GM19395 (cell line): ENCODE data around the gene NKX2-2.

Source experiments
- ATAC-seq: cut with Tn5 transposase; IDR thresholded peaks from one replicate; pipeline ENCODE4 v1.9.1; 2021; ENCODE audit warnings: mild to moderate bottlenecking, moderate library complexity; ENCODE audit not compliant: unreplicated experiment

NKX2-2 gene

DNA sequence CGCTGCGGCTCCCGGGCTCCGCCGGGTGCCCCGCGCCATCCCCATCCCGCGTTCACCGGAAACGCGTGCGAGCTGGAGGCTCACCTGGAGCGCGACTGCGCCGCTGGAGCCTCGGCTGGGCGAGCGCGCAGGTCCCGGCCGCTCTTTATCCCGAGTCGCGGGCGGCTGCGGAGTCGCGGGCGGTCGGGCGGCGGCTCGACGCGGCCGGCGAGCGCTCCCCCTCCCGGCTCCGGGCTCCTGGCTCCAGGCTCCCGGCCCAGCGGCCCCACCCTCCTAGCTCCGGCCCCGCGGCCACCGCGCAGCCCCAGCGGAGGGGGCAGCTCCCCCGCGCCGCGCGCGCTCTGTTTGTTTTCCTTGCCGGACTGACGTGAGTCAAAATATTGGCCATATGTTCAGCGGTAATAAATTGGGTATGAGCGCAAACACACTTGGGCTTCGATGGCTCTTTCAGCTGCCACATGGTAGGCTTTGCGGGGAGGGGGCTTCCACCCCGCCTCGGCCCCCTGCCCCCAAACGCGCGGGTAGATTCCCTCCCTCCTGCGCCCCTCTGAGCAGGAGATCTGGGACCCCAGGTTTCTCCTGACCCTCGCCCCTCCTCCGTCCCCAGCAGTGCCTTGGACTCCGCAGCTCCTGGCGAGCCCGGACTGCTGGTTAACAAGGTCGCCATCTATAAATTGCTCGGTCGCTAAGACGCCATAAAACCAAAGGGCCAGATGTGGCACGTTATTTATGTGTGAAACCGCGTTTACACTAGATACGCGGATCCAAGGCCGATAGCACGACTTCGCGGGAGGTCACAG is 8.8 kb upstream of the NKX2-2 start:
- no peak for ATAC-seq

GRCh38 chr20:21521596-21522480 is 8.0 kb upstream of the NKX2-2 start:
- ATAC-seq: no peak

DNA sequence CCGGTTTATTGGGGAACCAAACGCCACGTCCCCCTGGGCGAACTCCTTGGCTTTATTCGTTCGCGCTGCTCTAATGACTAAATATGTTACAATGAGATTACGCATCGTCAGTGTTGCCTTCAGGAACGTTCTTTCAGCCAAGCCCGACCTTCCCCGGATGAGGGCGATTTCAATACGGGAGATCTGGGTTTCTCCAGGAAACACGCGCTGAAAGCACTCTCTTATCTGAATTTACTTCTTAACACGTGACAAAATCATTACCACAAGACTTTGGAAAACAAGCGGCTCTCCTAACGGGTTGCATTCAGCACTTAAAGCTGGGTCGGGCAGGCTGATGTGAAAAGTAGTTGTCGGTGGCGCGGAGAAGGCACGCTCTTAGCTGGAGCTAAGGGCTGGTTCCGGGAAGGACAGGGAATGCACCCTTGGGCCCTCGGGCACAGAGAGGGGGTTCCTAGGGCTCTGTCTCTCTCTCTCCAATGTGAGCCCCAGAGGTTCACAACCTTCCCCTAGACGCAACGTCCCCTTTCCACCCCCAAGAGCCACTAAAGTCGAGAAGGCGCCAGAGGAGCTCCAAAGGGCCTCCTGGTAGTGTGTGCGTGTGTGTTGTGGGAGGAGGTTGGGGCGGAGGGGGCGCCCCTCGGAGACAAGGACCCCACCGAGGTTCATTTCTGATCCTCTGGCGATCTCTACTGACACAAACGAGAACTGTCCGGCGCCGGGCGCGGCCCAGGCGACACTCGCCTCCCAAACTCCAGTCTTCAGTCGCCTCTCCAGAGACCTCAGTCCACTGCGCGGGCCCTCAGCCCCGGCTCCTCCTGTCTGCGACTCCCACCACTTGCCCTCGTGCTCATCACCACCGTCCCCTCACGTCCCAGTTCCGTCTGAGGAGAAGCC is 7.1 kb upstream of the NKX2-2 start:
- no peak for ATAC-seq

DNA sequence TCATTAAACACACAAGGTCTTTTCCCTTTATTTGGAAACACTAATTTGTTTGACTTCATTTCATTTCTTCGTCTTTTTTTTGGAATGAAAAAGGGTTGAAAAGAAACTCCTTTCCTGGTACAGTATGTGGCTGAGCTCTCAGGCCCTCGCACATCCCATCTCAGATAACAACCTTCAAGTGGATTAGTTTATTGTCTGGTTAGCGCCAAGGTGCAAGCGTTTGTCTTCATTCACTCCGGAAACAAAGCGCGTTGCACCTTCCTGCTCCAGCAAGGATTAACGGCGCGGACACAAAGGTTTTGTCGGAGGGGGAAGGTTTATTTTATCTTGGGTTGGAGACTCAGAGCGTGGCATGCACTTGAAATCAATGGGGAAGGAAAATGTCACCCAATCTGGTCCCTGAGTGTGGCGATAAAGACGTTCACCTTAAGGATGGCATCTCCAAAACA is 5.3 kb upstream of the NKX2-2 start:
- no peak for ATAC-seq

DNA sequence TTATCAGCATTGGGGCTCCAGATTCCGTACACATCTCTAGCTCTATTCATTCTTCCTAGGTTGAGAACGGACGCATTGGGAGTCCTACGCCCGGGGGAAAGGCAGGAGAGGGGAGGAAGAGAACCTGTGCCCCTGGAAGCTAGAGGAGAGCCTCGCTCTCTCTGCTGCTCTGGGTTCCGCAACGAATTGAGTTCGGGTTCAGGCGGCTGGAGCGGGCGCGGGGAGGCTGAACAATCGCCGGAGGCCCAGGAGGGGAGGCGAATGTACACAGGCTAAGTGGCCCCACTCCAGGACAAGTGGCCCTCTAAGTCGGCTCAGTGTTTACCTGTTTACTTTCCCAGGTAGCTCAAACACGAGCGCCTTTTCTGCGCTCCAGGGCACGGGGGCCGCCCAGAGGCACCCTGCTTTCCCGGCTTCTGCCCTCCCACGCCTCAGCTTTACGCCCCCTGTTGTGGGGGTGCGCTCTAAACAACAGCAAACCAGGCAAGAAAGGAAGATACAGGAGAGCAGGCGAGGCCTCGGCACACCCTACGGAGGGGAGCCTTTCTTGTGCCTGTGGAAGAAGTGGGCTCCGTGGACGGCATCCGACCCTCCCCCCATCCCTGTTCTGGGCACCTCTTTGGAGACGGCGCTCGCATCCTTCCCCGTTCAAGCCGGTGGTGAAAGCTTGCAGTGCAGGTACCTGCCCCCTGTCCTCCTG is 4.6 kb upstream of the NKX2-2 start:
- ATAC-seq: no peak

- ATAC-seq: no peak
These were observed 3.9 kb upstream of the NKX2-2 start for GRCh38 chr20:21517566-21518277.

DNA sequence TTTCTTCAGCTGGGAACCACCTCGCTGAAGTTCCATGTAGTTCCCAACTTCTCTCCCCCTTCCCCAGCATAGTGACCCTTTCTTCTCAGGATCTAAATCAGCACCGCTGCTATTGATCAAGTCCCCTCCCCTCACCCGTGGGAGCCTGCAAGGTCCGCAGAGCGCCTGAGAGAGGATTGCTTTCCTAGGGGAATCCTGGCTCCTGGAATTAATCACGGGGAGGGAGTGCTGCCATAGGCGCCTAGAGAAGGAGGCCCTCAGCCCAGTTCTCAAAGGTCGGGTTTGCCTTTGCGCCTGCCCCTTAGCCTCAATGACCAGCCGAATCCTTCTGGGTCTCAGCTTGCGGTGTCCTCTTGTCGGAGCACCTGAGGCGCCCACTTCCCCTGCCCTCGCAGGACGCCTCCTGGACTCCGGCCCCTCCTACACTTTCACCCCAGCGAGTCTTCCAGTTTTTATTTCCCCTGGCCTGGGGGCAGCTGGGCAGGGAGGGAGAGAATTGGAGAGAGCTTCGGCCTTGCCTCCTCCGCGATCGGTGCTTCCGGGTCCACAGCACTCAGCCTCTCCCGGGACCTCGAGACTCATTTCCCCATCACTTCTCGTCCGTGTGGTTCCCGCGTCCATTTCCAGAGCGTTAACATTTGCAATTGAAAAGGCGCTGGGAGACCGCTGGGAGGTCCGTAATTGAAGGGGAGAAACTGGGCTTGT is 3.1 kb upstream of the NKX2-2 start:
- ATAC-seq: no peak

- no peak for ATAC-seq
These were observed 2.3 kb upstream of the NKX2-2 start for GRCh38 chr20:21516180-21516567.

GRCh38 chr20:21515300-21516179 is 1.7 kb upstream of the NKX2-2 start:
- no peak for ATAC-seq

GRCh38 chr20:21514553-21515251 is 838 bp upstream of the NKX2-2 start:
- ATAC-seq: no peak

DNA sequence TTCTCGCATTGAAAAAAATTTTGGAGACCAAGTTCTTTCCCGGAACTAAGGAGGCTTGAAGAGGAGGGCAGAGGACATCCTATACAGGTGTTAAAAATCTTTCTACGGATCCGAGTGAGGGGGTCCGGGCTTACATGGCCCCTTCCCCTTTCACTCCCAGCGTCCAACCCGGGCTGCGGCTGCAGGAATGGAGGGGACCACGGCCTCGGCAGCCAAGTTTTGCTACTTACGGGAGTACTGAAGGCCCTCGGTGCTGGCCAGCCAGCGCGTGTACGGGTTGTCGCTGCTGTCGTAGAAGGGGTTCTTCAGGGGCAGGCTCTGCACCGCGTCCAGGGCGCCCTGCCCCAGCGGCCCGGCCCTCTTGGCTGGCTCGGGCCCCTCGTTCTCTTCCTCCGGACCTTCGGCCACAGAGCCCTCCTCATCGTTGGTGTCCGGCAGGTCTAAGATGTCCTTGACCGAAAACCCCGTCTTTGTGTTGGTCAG is 642 bp downstream of the NKX2-2 start:
- no peak for ATAC-seq

- no peak for ATAC-seq
These were observed 1.2 kb downstream of the NKX2-2 start for GRCh38 chr20:21512634-21513180.

GRCh38 chr20:21511850-21512633 is 1.8 kb downstream of the NKX2-2 start:
- no peak for ATAC-seq

DNA sequence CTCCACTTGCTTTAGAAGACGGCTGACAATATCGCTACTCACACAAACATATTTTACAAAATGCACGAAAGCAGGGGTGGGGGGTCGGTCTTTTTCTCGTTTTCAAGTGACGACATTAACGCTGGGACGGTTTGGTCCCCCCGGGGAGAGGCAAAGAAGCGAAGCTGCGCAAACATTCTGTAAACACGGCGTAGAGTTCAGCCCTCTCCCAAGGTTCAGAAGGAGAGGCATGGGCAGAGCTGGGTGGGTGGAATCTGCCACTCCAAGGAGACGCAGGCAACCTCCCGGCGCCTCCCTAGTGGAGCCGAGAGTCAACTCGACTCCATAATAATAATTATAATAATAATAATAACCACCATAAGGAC is 2.4 kb downstream of the NKX2-2 start:
- no peak for ATAC-seq

DNA sequence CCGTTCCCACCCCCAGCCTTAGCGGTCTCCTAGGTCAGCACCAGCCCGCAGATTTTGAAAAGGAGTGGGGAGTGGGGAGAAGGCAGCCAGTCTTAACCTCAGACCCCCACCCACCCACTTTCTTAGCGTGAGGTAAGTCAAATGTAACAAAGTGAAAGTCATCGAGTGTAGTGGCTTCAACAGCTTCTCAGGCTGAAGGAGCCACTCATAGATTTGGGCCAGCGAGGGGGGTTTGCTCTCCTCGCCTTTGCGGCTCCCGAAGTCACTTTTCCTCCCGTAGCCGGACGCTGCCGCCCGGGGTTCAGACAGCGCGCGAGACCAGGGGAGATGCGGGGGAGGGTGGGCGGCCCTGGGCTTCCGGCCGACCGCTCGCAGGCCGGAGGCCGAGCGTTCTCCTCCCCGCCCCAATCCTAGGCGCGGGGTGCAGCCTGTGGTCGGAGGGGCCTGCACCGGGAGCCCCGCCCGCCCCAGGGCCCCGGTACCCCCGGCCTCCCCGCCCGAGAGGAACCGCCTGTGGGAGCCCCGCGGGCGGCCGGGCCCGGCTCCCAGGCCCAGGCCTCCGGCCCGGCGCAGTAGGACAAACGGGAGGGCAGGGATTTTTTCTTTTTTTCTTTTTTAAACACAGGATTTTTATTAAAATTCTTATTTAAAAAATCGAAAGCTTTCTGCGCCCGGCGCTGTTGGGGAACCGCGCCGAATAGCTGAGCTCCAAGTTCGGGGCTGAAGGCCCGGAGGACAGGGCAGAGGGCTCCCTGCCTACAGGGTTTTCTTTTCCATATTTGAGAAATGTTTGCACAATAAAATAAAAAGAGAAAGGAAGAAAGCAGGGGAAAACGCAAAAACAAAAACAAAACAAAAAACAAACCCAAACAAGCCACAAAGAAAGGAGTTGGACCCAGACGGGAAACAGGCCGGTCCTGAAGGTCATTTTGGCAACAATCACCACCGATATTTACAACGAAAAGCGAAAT is 3.2 kb downstream of the NKX2-2 start:
- no peak for ATAC-seq
